GM12874 (cell line): ENCODE measurements around the gene FBXO31.

Experiments used
- CTCF ChIP-seq: IDR thresholded peaks from 2 replicates; pipeline ENCODE4 v1.5.1; 2011; ENCODE audit warnings: low read depth, mild to moderate bottlenecking, control low read depth, low read length, moderate library complexity; ENCODE audit not compliant: insufficient read depth

FBXO31 gene

DNA sequence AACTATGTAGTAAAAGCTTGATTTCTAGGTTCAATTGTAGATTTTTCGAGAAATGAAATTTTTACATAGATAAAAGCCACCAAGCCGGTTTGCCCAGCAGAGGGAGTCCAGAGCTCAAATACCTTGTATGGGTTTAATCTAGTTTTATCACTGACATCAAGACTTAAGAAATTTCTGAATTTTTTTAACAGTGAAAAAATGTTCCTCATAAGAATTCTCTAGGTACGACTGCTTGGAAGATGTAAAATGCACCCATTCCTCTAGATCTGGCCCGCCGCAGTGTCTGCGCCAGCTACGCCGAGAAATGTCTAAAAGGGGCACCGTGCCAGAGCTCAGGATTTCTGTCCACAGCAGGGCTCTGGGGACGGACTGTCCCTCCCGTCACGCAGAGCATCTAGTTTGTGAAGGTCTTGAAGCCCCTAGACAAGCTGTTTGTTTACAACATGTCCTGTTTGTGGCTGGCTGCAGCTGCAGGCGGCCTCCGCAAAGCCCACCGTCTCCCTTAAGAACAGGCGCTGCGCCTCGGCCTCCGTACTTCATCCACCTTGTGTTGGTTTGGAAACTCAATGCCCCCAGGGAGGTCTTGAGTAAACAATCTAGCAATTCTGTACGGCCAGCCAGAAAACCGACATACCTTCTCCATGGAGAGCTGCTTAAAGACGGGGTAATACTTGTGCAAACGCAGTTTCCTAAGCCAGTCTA is 33.4 kb upstream of the FBXO31 start:
- peak; percentile 22; the same call in 1 of the 2 replicates for TF ChIP-seq CTCF

DNA sequence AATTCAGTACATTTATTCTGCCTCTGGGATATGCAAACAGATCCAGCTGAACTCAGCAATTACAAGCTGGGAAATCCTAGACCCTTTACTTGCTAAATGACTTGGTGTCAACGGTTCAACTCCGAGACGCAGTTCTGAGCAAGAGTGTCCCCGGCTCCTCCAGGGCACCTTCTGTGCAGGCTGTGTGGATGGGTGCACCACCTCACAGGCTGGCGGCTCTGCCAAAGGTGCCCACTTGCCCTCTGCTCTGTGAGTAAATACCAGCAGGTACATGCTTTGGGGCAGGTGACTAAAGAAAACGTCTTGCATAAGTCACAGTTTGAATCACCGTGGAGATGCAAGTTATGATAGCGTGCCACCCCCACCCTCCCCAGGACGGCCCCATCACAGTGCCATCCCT is 31.9 kb upstream of the FBXO31 start:
- TF ChIP-seq CTCF = no peak

GRCh38 chr16:87414251-87414680 is 30.7 kb upstream of the FBXO31 start:
- no peak for TF ChIP-seq CTCF

DNA sequence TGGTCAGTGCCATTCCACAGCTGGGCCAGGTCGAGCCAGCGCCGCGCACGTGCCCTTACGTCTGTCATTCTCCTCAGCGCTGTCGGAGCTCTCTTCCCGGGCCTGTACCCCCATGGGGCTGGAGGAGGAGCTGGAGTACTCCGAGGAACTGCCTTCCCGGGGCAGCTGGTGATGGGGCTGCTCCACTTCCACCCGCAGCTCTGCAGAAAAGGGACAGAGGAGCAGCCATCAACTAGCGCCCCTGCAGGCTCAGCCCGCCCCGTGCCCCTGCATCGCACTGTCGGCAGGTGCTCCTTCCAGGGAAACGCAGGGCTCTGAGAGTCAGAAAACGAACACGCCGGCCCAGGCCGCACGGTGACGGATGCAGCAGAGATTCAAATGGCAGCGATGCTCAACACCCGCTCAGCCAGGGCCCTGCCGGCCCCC is 29.4 kb upstream of the FBXO31 start:
- no peak for TF ChIP-seq CTCF

GRCh38 chr16:87412371-87412995 is 28.9 kb upstream of the FBXO31 start:
- no peak for TF ChIP-seq CTCF

- no peak for TF ChIP-seq CTCF
These were observed 28.0 kb upstream of the FBXO31 start for GRCh38 chr16:87411375-87412271.

GRCh38 chr16:87410968-87411367 is 27.4 kb upstream of the FBXO31 start:
- no peak for TF ChIP-seq CTCF
